HG03354 (cell line): ENCODE data around the gene FANCG.
A peak's percentile ranks its signal among the peaks of the same experiment; 100 is the strongest.

Experiments used
- ATAC-seq: cut with Tn5 transposase; IDR thresholded peaks from one replicate; pipeline ENCODE4 v1.9.1; 2021; ENCODE audit warnings: mild to moderate bottlenecking; ENCODE audit not compliant: unreplicated experiment, poor library complexity, severe bottlenecking

Gene FANCG

DNA sequence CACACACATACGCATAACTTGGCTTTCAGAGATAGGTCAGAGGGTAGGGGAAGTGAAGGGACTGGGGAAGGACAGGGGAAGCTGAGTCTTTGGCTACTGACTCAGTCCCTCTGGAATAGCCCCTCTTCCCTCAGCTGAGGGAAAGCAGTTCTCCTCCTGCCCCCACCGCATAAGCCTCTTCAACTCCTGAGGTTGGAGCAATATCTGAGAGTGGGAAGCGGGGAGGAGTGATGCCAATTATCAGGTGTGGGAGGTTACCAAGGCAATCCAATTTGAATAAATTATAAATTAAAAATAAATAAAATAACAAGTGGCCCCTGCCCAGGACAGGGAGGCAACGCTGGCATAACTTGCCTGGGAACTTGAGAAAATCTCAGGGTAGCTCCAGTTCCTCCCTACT lies 24.8 kb upstream of the FANCG start:
- no peak for ATAC-seq

DNA sequence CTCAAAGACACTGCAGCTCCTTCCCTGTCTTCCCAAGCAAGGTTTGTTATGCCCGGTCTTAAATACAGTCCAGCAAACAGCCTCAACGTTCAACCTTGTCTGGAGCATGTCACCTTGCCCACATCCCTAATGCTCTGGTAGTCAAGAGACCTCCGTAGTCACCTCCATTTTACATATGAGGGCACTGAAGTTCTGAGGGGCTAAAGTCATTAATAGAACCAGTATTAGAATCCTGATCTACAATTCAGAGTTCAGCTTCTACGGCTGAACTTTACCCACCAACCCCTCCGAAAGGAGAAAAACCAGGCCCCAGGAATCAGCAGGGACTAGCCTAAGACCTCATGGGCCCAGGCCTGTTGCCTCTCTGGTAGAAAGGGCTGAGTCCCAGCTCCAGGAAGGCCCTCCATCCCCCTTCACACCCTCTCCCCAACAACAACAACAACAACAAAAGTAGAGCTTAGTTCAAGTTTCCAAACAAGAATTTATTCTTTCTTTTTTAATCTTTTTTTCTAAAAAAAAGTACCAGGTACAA lies 24.0 kb upstream of the FANCG start:
- no peak for ATAC-seq

DNA sequence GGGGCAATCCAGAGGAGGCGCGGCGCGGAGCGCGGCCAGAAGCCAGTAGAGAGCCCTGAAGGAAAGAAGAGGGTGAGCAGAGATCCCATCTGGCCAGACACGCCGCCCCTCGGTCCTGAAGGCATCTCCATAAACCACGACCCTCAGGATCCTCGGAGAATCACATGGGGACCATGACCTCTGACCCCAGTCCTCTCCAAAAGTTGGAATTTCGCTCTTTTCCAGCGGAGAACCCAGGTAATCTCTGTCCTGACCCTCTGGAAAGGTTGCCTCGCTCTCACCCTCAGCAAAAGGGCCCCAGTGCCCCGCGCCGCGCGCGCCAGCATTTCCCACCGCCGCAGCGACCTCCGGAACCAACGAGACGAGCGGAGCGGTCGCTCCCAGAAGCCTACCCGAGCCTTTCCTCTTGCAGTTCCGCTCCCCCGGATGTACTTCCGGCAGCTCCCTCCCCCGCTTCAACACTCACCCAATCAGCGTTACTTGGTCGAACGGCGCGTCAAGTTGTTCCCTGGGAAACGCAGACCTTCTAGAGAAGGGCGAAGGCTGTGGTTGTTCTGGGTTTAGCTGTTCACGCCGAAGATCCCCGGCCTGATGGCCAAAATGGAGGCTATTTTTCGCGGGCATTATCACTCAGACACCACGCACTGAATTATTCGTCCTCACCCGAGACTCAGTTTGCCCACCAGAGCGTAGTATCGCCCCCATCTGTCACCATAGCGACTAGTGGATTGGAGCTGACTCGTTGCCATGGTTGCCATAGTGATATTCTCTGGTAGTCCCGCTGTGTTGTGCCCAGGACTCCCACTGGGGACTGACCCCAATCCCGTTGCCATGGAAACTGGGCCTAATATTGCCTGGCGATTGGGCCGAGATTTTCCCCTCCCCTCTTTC lies 23.3 kb upstream of the FANCG start, which contains the start of gene STOML2:
STOML2 (minus strand) TSS at position 363 of the 891 bp plus-strand sequence; CDS start at position 326, 37 bp downstream.
- ATAC-seq = peak; percentile 94

DNA sequence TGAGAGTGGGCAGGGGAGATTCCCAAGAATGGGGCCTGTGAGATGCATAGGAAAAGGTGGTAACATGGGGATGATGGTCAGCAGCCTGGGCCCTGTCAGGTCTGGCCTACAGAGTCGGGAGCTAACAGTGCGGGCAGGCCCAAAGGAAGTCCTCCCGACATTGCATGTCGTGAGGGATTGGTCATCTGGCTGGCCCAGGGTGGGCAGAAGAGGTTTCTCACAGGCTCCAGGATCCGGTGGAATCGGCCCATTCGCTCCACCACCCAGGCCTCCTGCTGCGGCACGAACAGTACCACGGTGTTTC lies 22.7 kb upstream of the FANCG start:
- ATAC-seq = no peak

DNA sequence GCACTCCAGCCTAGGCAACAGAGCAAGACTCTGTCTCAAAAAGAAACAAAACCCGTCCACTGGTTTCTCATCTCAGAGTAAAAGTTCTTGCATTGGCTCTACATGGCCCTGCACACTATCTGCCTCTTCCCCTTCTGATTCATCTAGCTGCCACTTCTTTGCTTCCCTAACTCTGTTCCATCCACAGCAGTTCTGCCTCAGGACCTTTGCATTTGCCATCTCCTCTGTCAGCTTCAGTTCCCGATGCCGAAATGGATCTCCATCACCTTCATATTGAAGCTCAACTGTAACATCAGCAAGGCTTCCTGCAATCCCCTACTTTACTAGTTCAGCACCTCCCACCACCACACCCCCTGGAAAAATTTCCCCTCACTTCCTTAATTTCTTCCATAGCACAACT lies 17.8 kb upstream of the FANCG start:
- no peak for ATAC-seq

DNA sequence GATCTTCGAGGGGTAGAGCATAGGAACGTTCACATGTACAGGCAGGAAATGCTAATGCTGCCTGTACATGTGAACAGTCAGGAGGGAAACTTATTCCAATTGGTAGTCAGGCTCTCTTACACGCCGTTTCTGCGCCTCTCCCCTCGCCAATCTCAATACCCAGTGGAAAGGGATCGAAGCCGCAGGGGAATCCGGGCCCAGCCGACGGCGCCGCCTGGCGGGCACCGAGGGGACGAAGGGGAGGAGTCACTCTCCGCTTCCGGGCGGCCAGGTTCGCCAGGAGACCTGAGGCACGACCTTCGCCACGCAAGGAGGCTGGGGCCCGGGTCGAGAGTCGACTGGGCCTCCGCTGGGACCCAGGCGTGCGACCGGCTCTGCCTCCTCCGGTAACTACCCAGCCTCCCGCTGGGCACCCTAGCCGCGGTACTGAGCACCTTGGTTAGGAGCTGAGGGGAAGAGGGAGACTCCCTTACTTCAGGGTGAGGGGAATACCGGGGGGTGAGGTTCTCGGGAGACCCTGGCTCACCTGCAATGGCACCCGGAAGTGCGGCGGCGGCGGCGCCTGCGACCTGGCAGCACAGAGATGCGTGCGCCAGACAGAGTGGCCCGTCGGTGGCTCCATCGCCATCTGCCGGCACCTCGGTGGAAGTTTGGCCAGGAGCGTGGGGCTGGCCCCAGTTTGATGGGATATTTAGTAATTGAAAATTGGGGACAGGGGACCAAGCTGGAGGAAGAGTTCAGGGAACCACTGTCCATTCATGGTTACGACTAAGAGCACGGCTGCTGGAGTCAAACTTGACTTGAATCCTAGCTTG lies 16.5 kb upstream of the FANCG start, which contains the start of gene PIGO:
PIGO (minus strand) TSS at position 557 of the 815 bp plus-strand sequence. CDS start 1,026 bp downstream, outside the sequence.
- peak; percentile 92 for ATAC-seq

DNA sequence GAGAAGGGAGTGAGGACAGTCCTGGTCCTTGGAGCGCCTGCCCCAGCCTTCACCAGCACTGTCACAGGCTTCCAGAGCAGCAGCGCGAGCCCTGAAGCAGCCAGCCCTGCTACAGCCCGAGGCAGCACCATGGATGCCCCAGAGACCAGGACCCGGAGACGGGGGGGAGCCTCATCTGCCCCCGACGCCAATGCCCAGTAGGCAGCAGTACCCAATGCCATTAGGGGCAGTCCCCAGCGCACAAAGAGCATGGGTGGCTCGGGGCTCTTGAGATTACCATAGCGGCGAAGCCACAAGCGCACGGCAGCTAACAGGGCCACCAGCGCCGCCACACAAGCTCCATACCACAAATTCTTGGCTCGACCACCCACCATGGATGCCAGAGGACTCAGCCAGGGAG lies 11.8 kb upstream of the FANCG start:
- no peak for ATAC-seq

DNA sequence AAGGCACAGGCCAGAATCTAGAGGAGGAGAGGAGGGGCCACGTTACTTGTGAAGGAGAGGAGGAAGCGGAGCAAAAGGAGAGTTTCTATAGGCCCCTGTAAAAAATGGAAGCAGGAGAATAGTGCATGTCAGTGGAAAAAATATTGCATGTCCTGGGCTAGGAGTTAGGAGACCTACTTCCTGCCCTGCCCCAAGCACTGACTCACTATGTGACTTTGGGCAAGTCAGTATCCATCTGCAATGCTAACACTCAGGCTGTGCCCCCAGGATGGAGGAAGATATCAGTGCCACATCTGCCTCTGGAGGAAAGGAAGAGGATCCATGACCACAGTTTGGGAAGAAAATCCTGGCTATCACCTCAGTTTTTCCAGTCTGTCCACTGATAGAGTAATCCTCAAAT lies 9.7 kb upstream of the FANCG start:
- no peak for ATAC-seq

DNA sequence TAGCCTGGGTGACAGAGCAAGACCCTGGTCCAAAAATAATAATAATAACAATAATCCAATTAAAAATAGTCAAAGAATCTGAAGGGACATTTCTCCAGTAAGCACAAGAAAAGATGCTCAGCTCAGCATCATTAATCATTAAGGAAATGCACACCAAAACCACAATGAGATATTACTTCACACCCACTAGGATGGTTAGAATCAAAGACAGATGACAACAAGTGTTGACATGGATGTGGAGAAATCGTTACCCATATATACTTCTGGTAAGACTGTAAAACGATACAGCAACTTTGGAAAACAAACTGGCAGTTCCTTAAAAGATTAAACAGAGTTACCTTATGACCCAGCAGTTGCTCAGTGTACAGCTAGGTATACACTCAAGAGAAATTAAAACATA lies 5.3 kb upstream of the FANCG start:
- no peak for ATAC-seq

DNA sequence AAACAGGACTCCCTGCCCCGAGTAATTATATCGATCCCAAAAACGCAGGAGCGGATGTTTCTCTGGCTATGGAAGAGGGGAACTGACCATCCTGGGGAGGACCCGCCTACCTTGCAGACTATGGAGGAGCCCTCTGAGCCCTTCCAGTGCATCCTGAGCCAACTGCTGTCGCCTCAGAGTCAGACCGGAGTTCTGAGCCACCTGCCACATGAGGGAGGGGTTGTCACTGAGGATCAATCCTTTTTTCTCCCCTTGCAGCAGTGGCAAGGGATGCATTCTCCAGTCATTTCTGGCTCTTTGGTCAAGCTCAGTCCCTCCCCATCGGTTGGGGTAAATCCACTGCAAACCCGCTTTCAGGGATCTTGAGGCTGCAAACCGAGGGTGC lies 709 bp downstream of the FANCG start:
- no peak for ATAC-seq

DNA sequence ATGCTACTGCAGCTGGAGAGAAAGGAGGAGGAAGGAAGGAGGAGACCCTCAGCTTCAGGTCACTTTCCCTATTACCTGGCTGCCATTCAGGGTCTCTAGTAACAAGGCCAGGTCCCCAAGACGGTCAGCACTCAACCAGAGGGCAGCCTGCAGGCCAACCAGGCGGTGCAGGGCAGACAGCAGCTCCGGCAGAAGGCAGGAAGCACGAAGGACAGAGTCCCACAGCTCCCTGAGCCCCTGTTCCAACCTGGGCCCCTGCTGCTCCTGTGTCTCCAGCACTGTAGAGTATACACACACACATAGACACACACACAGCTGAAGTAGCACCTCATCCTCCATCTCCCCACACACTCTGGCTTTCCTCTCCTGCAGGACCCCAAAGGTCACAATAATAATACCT lies 1.7 kb downstream of the FANCG start:
- ATAC-seq = no peak

DNA sequence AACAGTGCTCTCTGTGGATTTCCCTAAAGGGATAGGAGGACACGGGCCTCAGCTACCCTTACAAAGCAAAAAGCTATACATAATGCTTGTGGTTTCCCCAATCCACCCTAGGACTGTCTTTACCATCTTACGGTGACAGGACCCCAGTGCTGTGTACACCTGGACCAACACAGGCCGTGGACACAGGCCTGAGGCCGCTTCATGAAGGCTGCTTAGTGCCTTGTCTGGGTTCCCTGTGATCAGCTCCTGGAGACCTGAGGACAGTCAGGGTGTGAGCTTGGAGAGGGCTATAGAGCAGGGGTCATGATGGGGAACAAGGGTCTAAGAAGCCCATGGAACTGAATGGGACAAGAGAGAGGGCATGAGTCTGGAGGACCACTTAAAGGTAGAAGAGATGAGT lies 2.9 kb downstream of the FANCG start:
- no peak for ATAC-seq

DNA sequence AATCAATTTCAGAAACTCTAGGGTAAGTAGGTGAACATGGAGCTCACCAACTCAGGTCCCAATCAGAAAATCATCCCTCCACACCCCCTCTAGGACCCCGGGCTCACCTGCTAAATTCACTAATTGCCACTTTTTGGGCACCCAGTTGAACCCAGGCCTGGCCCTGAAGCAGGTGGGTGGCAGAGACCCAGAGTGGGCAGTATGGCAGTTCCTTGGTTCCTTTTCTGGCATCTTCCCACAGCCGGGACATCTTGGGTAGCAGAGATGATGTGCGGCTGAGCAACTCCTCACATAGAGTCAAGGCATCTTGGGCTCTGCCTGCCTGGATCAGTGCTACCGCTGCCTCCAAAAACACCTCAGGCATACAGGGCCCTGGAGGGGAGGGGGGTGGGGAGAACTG lies 4.4 kb downstream of the FANCG start:
- ATAC-seq = no peak

DNA sequence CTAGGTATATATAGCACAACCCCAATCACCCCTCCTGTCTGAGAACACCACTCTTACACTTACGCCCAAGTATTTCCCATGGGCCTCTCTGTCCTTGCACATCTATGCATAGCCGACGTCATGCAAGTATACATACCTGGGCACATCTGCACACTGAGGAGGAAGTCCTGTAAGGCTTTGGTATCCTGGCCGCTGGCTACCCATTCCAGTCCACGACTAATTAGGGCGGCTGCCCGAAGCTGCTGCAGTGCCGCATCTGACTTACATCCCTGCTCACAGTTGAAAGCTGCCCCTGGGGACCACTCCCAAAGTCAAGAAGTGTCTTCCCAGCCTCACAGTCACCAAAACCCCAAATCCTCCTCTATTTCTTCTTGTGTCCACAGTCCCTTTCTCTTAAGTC lies 5.0 kb downstream of the FANCG start:
- no peak for ATAC-seq

DNA sequence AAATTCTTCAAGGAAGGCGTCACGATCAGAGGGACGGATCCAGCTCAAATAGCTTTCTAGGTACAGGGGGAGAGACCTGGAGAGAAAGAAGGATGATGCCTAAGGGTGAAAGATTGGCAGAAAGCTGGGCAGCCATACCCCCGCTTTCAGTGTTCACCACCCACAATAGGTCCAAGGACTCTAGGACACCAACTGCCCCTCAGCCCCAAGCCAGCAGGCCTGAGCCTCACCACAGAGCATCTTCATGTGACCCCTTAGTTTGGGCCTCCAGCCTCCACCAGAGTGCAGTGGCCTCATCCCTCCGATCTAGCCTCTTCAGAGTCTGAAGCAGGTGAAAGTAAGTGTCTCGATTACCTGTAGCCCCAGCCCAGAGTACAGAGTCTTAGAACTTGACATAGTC lies 5.6 kb downstream of the FANCG start:
- ATAC-seq = no peak

DNA sequence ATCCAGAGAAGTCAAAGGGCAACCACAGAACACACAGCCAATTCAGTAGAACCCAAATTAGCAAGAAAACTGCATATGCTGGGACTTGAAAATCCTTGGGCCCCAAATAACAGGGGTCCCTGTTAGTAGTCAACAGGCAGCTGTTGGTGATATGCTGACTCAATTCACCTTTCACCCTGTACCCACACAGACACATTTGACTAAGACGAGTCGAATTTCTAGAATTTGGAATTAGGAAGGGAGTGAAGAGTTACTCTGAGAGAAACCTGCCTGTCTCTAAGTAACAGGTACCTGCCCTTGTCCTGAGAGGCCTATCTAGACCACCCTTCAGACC lies 6.5 kb downstream of the FANCG start:
- ATAC-seq = no peak

DNA sequence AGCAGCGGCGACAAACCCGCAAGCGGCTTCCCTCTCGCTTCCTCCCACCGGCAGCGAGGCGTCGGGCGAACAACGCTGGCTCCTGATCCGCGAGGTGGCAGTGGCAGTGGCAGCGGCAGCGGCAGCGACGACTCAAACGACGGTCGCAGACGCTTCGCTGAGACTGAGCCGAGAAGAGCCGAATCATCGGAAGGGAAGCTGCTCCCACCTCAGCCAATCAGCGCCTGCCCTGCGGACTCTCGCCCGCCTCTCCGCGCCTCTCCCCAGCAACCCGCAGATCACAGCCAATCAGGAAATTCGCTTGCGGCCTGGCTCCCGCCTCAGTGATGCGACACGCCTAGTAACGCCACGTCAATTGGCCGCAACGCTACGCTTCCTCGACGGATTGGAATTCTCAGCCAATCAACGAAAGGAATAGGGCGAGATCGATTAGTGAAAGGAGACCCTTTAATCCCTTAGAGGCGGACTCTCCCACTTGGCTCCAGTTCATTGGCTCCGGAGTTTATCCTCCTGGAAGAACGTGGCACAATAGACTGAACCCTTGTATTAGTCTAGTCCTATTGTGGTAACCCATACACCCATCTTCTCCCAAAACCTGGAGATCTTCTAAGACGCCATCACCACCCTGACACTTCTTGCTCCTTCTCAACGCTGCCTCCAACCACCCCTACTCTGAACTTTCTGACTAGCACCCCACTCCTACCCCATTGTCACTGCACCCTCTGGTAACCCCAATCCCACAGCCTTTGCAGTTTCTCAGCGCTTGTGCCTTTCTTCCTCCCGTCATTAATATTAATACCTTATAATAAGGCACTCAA lies 7.1 kb downstream of the FANCG start, which contains the start of gene VCP:
VCP (minus strand) TSS at position 165 of the 818 bp plus-strand sequence. CDS start 272 bp downstream, outside the sequence.
- ATAC-seq = peak; percentile 88

DNA sequence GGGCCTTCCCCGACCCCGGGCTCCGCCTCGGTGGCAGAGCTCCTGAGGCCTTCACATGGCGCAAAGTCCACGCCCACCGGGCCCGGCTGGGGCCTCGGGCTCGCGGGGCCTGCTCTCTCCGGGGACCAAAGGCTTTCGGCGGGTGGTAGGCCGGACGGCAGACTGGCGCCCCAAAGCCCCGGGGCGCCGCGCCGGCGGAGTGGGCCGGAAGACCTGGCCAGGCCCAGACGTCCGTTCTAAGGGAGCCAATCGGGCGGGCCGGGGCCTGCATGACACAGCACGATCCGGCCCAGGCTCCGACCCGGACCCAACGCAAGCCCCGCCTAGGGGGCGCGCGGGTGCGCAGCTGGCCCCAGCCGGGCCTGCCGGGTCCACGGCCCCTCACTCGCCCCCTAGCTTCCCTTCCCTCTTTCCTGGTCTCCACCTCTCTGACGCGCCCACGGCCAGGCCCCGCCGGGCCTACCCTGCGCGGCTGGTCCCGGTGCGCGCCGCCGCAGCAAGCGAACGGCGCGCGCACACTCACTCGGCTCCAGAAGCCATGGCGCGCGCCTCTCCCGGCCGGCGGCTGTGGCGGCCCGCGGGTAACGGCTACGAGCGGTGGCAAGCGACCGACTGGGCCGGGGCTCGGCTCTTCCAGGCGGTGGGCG lies 7.8 kb downstream of the FANCG start:
- peak; percentile 67 for ATAC-seq
